Mesenchymal stem cell (in vitro differentiated cells and primary cell): ENCODE measurements around the gene AMIGO3.

Source experiments
- DNase-seq: peaks from one replicate; pipeline ENCODE4 v3.0.0-alpha.2; 2013
- H2AFZ ChIP-seq: one replicate; pipeline ENCODE4 v1.6.1; 2013; ENCODE audit warnings: low read depth, mild to moderate bottlenecking, control low read depth, inconsistent platforms, low read length, moderate library complexity
- H2AK5ac ChIP-seq: 2 replicates; pipeline ENCODE4 v1.6.1; 2013; ENCODE audit warnings: low read length, moderate library complexity, mild to moderate bottlenecking, inconsistent platforms; ENCODE audit not compliant: severe bottlenecking
- H2BK120ac ChIP-seq: one replicate; pipeline ENCODE4 v1.6.1; 2013; ENCODE audit warnings: low read depth, mild to moderate bottlenecking, inconsistent platforms, low read length, moderate library complexity
- H2BK12ac ChIP-seq, 2 experiments: one replicate each; pipeline ENCODE4 v1.6.1; 2013; ENCODE audit warnings: inconsistent platforms in 2 of 2, low read length in 2 of 2, mild to moderate bottlenecking in 2 of 2, moderate library complexity in 2 of 2, control low read depth in 1 of 2
- H2BK15ac ChIP-seq: one replicate; pipeline ENCODE4 v1.6.1; 2013; ENCODE audit warnings: mild to moderate bottlenecking, low read depth, inconsistent platforms; ENCODE audit not compliant: poor library complexity, severe bottlenecking
- H2BK5ac ChIP-seq: 2 replicates; pipeline ENCODE4 v1.6.1; 2013; ENCODE audit warnings: low read depth, mild to moderate bottlenecking, low read length, control low read depth, inconsistent platforms; ENCODE audit not compliant: poor library complexity, severe bottlenecking
- H3K14ac ChIP-seq, 2 experiments: one replicate each; pipeline ENCODE4 v1.6.1; 2013; ENCODE audit warnings: inconsistent platforms in 2 of 2, low read length in 2 of 2, control low read depth in 1 of 2, mild to moderate bottlenecking in 1 of 2, moderate library complexity in 1 of 2
- H3K18ac ChIP-seq, 2 experiments: one replicate each; pipeline ENCODE4 v1.6.1; 2013; ENCODE audit warnings: inconsistent platforms in 2 of 2, low read length in 2 of 2, control low read depth in 1 of 2, low read depth in 1 of 2, mild to moderate bottlenecking in 1 of 2
- H3K23ac ChIP-seq, 2 experiments: one replicate each; pipeline ENCODE4 v1.6.1; 2013; ENCODE audit warnings: inconsistent platforms in 2 of 2, low read length in 2 of 2, mild to moderate bottlenecking in 2 of 2, moderate library complexity in 2 of 2, control low read depth in 1 of 2
- H3K27ac ChIP-seq: 2 replicates; pipeline ENCODE4 v1.5.1; 2013; ENCODE audit warnings: mild to moderate bottlenecking, moderate library complexity, low read length, control low read depth, inconsistent platforms; ENCODE audit not compliant: poor library complexity, severe bottlenecking
- H3K27me3 ChIP-seq, 2 experiments: 2 replicates each; pipeline versions ENCODE4 v1.6.1 to v1.7.0; 2013; ENCODE audit warnings: low read length in 2 of 2, mild to moderate bottlenecking in 2 of 2, moderate library complexity in 2 of 2, control low read depth in 1 of 2, inconsistent platforms in 1 of 2; ENCODE audit not compliant: control insufficient read depth in 1 of 2, insufficient read depth in 1 of 2
- H3K36me3 ChIP-seq, 2 experiments: 2 replicates each; pipeline versions ENCODE4 v1.6.1 to v1.7.0; 2013; ENCODE audit warnings: low read length in 2 of 2, control low read depth in 1 of 2, inconsistent platforms in 1 of 2, low read depth in 1 of 2, mild to moderate bottlenecking in 1 of 2; ENCODE audit not compliant: insufficient read depth in 2 of 2, control insufficient read depth in 1 of 2
- H3K4ac ChIP-seq, 2 experiments: one replicate each; pipeline ENCODE4 v1.6.1; 2013; ENCODE audit warnings: inconsistent platforms in 2 of 2, low read length in 2 of 2, mild to moderate bottlenecking in 2 of 2, moderate library complexity in 2 of 2, control low read depth in 1 of 2, low read depth in 1 of 2
- H3K4me1 ChIP-seq: 2 replicates; pipeline ENCODE4 v1.6.1; 2013; ENCODE audit warnings: low read depth, low read length, control low read depth; ENCODE audit not compliant: control insufficient read depth, insufficient read depth
- H3K4me2 ChIP-seq: 2 replicates; pipeline ENCODE4 v1.6.1; 2013; ENCODE audit warnings: low read length, mild to moderate bottlenecking, inconsistent platforms; ENCODE audit not compliant: poor library complexity, severe bottlenecking
- H3K4me3 ChIP-seq, 2 experiments: 2 replicates each; pipeline versions ENCODE4 v1.5.1 to v1.7.0; 2013; ENCODE audit warnings: low read length in 2 of 2, mild to moderate bottlenecking in 2 of 2, control low read depth in 1 of 2, low read depth in 1 of 2; ENCODE audit not compliant: insufficient read depth in 1 of 2
- H3K79me1 ChIP-seq: replicated peaks from 2 replicates; pipeline ENCODE4 v1.6.1; 2013; ENCODE audit warnings: mild to moderate bottlenecking, control low read depth, low read length, inconsistent platforms; ENCODE audit not compliant: poor library complexity, severe bottlenecking
- H3K9ac ChIP-seq: 2 replicates; pipeline ENCODE4 v1.7.0; 2013; ENCODE audit warnings: mild to moderate bottlenecking, low read length, moderate library complexity
- H3K9me3 ChIP-seq: 2 replicates; pipeline ENCODE4 v1.7.0; 2013; ENCODE audit warnings: mild to moderate bottlenecking, low read length; ENCODE audit not compliant: control insufficient read depth
- H4K8ac ChIP-seq: one replicate; pipeline ENCODE4 v1.6.1; 2013; ENCODE audit warnings: inconsistent platforms, mild to moderate bottlenecking, low read length, moderate library complexity
- H4K91ac ChIP-seq: one replicate; pipeline ENCODE4 v1.6.1; 2013; ENCODE audit warnings: mild to moderate bottlenecking, low read length, inconsistent platforms
- WGBS: methylation state at CpG from one replicate; pipeline ENCODE4 v1.1.7; 2013; ENCODE audit warnings: mixed read lengths; 5-methylcytosine and 5-hydroxymethylcytosine counted together

The AMIGO3 gene

GRCh38 chr3:49714728-49715550 lies 4.5 kb downstream of the AMIGO3 start:
- peaks cover 2% of the 10 kb centered on the region for H3K79me1 ChIP-seq
- H2BK5ac ChIP-seq = no peak overlapping the region
- H3K4me2 ChIP-seq = no peak overlapping the region
- H3K4me3 ChIP-seq = no peak overlapping the region
- H2BK12ac ChIP-seq = no peak overlapping the region
- H3K4me1 ChIP-seq = peaks cover 14% of the 10 kb centered on the region
- no peak overlapping the region for H2AK5ac ChIP-seq
- no peak overlapping the region for H4K8ac ChIP-seq
- H3K36me3 ChIP-seq = peaks cover 20 to 65% of the 10 kb centered on the region in 2 experiments
- 88% methylated on average over 13 of the region's 13 CpGs for WGBS
- H2AFZ ChIP-seq = no peak overlapping the region
- H2BK120ac ChIP-seq = no peak overlapping the region
- H2BK15ac ChIP-seq = no peak overlapping the region
- H4K91ac ChIP-seq = no peak overlapping the region
- H3K27me3 ChIP-seq = no peaks in the 10 kb centered on the region
- H3K9ac ChIP-seq = no peak overlapping the region
- no peak overlapping the region for H3K23ac ChIP-seq
- no peak overlapping the region for H3K14ac ChIP-seq
- DNase-seq = no peak
- H3K4ac ChIP-seq = no peak overlapping the region
- H3K9me3 ChIP-seq = no peaks in the 10 kb centered on the region
- no peak overlapping the region for H3K18ac ChIP-seq
- no peak overlapping the region for H3K27ac ChIP-seq

GRCh38 chr3:49713336-49714105 lies 6.0 kb downstream of the AMIGO3 start:
- no peak overlapping the region for H3K4ac ChIP-seq
- no peak overlapping the region for H3K23ac ChIP-seq
- H3K4me1 ChIP-seq = peaks cover 4% of the 10 kb centered on the region
- H2BK12ac ChIP-seq = no peak overlapping the region
- no peak overlapping the region for H2AFZ ChIP-seq
- H3K18ac ChIP-seq = no peak overlapping the region
- H2AK5ac ChIP-seq = no peak overlapping the region
- no peak overlapping the region for H2BK15ac ChIP-seq
- DNase-seq = no peak
- peak overlapping the region; percentile 47 for H4K8ac ChIP-seq
- no peaks in the 10 kb centered on the region for H3K27me3 ChIP-seq
- H4K91ac ChIP-seq = no peak overlapping the region
- no peak overlapping the region for H2BK5ac ChIP-seq
- H3K9ac ChIP-seq = no peak overlapping the region
- no peak overlapping the region for H3K4me2 ChIP-seq
- 95% methylated on average over 24 of the region's 25 CpGs for WGBS
- H3K27ac ChIP-seq = no peak overlapping the region
- H2BK120ac ChIP-seq = no peak overlapping the region
- peaks cover 20 to 59% of the 10 kb centered on the region in 2 experiments for H3K36me3 ChIP-seq
- peak overlapping the region in 1 of 2 experiments; percentile 46 for H3K14ac ChIP-seq
- no peaks in the 10 kb centered on the region for H3K79me1 ChIP-seq
- no peaks in the 10 kb centered on the region for H3K9me3 ChIP-seq
- H3K4me3 ChIP-seq = no peak overlapping the region

- H3K14ac ChIP-seq = peak overlapping the region in 1 of 2 experiments; percentile 46
- no peaks in the 10 kb centered on the region for H3K9me3 ChIP-seq
- H3K23ac ChIP-seq = no peak overlapping the region
- H4K8ac ChIP-seq = no peak overlapping the region
- H2BK15ac ChIP-seq = no peak overlapping the region
- no peak overlapping the region for H2AK5ac ChIP-seq
- no peak overlapping the region for H2AFZ ChIP-seq
- H2BK5ac ChIP-seq = no peak overlapping the region
- H3K36me3 ChIP-seq = peaks cover 20 to 55% of the 10 kb centered on the region in 2 experiments
- no peak overlapping the region for H3K4me3 ChIP-seq
- peaks cover 4% of the 10 kb centered on the region for H3K4me1 ChIP-seq
- H3K27me3 ChIP-seq = no peaks in the 10 kb centered on the region
- H2BK12ac ChIP-seq = no peak overlapping the region
- 80% methylated on average over 7 of the region's 7 CpGs for WGBS
- H3K9ac ChIP-seq = no peak overlapping the region
- H2BK120ac ChIP-seq = no peak overlapping the region
- H3K4ac ChIP-seq = no peak overlapping the region
- no peaks in the 10 kb centered on the region for H3K79me1 ChIP-seq
- no peak overlapping the region for H3K27ac ChIP-seq
- no peak overlapping the region for H3K18ac ChIP-seq
- H3K4me2 ChIP-seq = no peak overlapping the region
- peak overlapping the region; percentile 11 for H4K91ac ChIP-seq
- no peak for DNase-seq
These were observed 6.7 kb downstream of the AMIGO3 start for GRCh38 chr3:49712631-49713317.

GRCh38 chr3:49712166-49712565 lies 7.3 kb downstream of the AMIGO3 start:
- Histone ChIP-seq H3K18ac (no peak overlapping the region), H3K27me3 (no peaks in the 10 kb centered on the region), H3K4me1 (peaks cover 7% of the 10 kb centered on the region), H3K4ac (no peak overlapping the region), H4K8ac (no peak overlapping the region), H3K27ac (no peak overlapping the region), H3K36me3 (peaks cover 20 to 49% of the 10 kb centered on the region in 2 experiments), H2AFZ (no peak overlapping the region), H3K4me3 (no peak overlapping the region), H3K23ac (no peak overlapping the region), H3K4me2 (no peak overlapping the region), H3K9ac (no peak overlapping the region), H3K79me1 (no peaks in the 10 kb centered on the region), H2BK120ac (no peak overlapping the region), H2BK15ac (no peak overlapping the region), H3K14ac (no peak overlapping the region), H3K9me3 (no peaks in the 10 kb centered on the region), H2BK12ac (no peak overlapping the region), H2BK5ac (no peak overlapping the region), H4K91ac (no peak overlapping the region), H2AK5ac (no peak overlapping the region)
- 96% methylated on average over 11 of the region's 11 CpGs for WGBS
- DNase-seq = no peak
